ENCODE results near the gene TRDN. TPM values are rescaled to one million over a fixed set of nuclear protein-coding genes. Genes with fewer than 3 reads are reported as not detected.

TRDN gene
- total RNA-seq, 6 experiments from 2014 or later = 0.06 to 0.19 TPM; not detected in 4

- intact Hi-C loops (cut with DNase I) = no loop called here
- Histone ChIP-seq H3K36me3 (no peaks in the 10 kb centered on the region), H3K27ac (no peak overlapping the region), H3K27me3 (no peaks in the 10 kb centered on the region), H3K4me3 (no peak overlapping the region), H3K9me3 (no peaks in the 10 kb centered on the region), H3K4me1 (no peaks in the 10 kb centered on the region)
- TF ChIP-seq CTCF (IDR thresholded peaks at IDR 0.05) (no peak), POLR2A (IDR thresholded peaks at IDR 0.05) (no peak)
- WGBS (ENCODE audit: insufficient coverage, low coverage, low lambda C conversion rate, missing lambda C conversion rate) = 49% methylated on average over 7 of the region's 7 CpGs
- ATAC-seq = no peak
- no peak for DNase-seq
These were observed 428.7 kb downstream of the TRDN start for GRCh38 chr6:123207967-123208510.

GRCh38 chr6:123203928-123204327 is 432.8 kb downstream of the TRDN start:
- H3K27ac ChIP-seq = no peak overlapping the region
- WGBS (ENCODE audit: insufficient coverage, low coverage, low lambda C conversion rate, missing lambda C conversion rate) = 30% methylated on average over 1 of the region's 1 CpG
- no peaks in the 10 kb centered on the region for H3K9me3 ChIP-seq
- H3K27me3 ChIP-seq = no peaks in the 10 kb centered on the region
- H3K4me1 ChIP-seq = no peaks in the 10 kb centered on the region
- DNase-seq (no peak), ATAC-seq (no peak)
- TF ChIP-seq CTCF (IDR thresholded peaks at IDR 0.05) = no peak
- TF ChIP-seq POLR2A (IDR thresholded peaks at IDR 0.05) = no peak
- no peak overlapping the region for H3K4me3 ChIP-seq
- intact Hi-C loops (cut with DNase I) = no loop called here
- no peaks in the 10 kb centered on the region for H3K36me3 ChIP-seq

GRCh38 chr6:123201869-123202372 is 434.8 kb downstream of the TRDN start:
- Histone ChIP-seq H3K4me3 (no peak overlapping the region), H3K4me1 (no peaks in the 10 kb centered on the region), H3K27ac (no peak overlapping the region), H3K27me3 (no peaks in the 10 kb centered on the region), H3K36me3 (no peaks in the 10 kb centered on the region), H3K9me3 (no peaks in the 10 kb centered on the region)
- DNase-seq (no peak), ATAC-seq (peak in 1 of 4 donors; percentile 24)
- no peak for TF ChIP-seq CTCF (IDR thresholded peaks at IDR 0.05)
- TF ChIP-seq POLR2A (IDR thresholded peaks at IDR 0.05) = no peak
- 40% methylated on average over 1 of the region's 18 CpGs for WGBS (ENCODE audit: insufficient coverage, low coverage, low lambda C conversion rate, missing lambda C conversion rate)
- intact Hi-C loops (cut with DNase I) = no loop called here

- no peak for ATAC-seq
- TF ChIP-seq CTCF (IDR thresholded peaks at IDR 0.05) (no peak), POLR2A (IDR thresholded peaks at IDR 0.05) (no peak)
- Histone ChIP-seq H3K27me3 (no peaks in the 10 kb centered on the region), H3K4me1 (no peaks in the 10 kb centered on the region), H3K4me3 (no peak overlapping the region), H3K36me3 (no peaks in the 10 kb centered on the region), H3K9me3 (no peaks in the 10 kb centered on the region), H3K27ac (no peak overlapping the region)
- intact Hi-C loops (cut with DNase I) = no loop called here
- no peak for DNase-seq
These were observed 443.5 kb downstream of the TRDN start for GRCh38 chr6:123193298-123193697.

- H3K27me3 ChIP-seq = no peaks in the 10 kb centered on the region
- H3K4me1 ChIP-seq = no peaks in the 10 kb centered on the region
- DNase-seq (no peak), ATAC-seq (no peak)
- TF ChIP-seq CTCF (IDR thresholded peaks at IDR 0.05) (no peak), POLR2A (IDR thresholded peaks at IDR 0.05) (no peak)
- intact Hi-C loops (cut with DNase I) = no loop called here
- H3K9me3 ChIP-seq = no peaks in the 10 kb centered on the region
- no peaks in the 10 kb centered on the region for H3K36me3 ChIP-seq
- WGBS (ENCODE audit: insufficient coverage, low coverage, low lambda C conversion rate, missing lambda C conversion rate) = 36% methylated on average over 1 of the region's 1 CpG
- no peak overlapping the region for H3K27ac ChIP-seq
- no peak overlapping the region for H3K4me3 ChIP-seq
These were observed 446.9 kb downstream of the TRDN start for GRCh38 chr6:123189816-123190215.
